HL-60 (cell line): ENCODE measurements around the gene INSRR.
A peak's percentile ranks its signal among the peaks of the same experiment; 100 is the strongest.

Experiments used
- DNase-seq, 2 experiments: peaks; one replicate each; pipeline ENCODE4 v3.0.0-alpha.2; 2010 to 2020; ENCODE audit warnings: low read depth in 1 of 2, low spot score in 1 of 2
- H3K27ac ChIP-seq: fragments of 250-450 bp; sonication (Bioruptor Pico); replicated peaks from 2 replicates; pipeline ENCODE4 v1.5.1; 2020; ENCODE audit warnings: mild to moderate bottlenecking, moderate library complexity
- H3K27me3 ChIP-seq: fragments of 250-450 bp; sonication (Bioruptor Pico); 2 replicates; pipeline ENCODE4 v1.5.1; 2021; ENCODE audit warnings: mild to moderate bottlenecking, moderate library complexity; ENCODE audit not compliant: insufficient read depth, poor library complexity, severe bottlenecking
- H3K4me3 ChIP-seq: replicated peaks from 2 replicates; pipeline ENCODE4 v1.5.1; 2011; ENCODE audit warnings: mild to moderate bottlenecking, control low read depth, low read length; ENCODE audit not compliant: insufficient read depth
- GABPA ChIP-seq: IDR thresholded peaks from 2 replicates; pipeline ENCODE4 v1.6.1; 2012; ENCODE audit warnings: low read depth
- POLR2AphosphoS5 ChIP-seq: IDR thresholded peaks from 2 replicates; pipeline ENCODE4 v1.6.1; 2012; ENCODE audit warnings: low read depth
- SPI1 ChIP-seq: IDR thresholded peaks from 2 replicates; pipeline ENCODE4 v1.6.1; 2012; ENCODE audit warnings: low read depth, mild to moderate bottlenecking, borderline replicate concordance
- TF ChIP-seq, protein P1 (sequence below): IDR thresholded peaks from one replicate; pipeline ENCODE4 v1.5.1; 2011; ENCODE audit warnings: low read length, control low read depth, inconsistent platforms; ENCODE audit not compliant: insufficient read depth
- TF ChIP-seq, protein P2 (sequence below): IDR thresholded peaks from 2 replicates; pipeline ENCODE4 v1.6.1; 2012; ENCODE audit warnings: low read depth; ENCODE audit not compliant: insufficient replicate concordance

INSRR gene

DNA sequence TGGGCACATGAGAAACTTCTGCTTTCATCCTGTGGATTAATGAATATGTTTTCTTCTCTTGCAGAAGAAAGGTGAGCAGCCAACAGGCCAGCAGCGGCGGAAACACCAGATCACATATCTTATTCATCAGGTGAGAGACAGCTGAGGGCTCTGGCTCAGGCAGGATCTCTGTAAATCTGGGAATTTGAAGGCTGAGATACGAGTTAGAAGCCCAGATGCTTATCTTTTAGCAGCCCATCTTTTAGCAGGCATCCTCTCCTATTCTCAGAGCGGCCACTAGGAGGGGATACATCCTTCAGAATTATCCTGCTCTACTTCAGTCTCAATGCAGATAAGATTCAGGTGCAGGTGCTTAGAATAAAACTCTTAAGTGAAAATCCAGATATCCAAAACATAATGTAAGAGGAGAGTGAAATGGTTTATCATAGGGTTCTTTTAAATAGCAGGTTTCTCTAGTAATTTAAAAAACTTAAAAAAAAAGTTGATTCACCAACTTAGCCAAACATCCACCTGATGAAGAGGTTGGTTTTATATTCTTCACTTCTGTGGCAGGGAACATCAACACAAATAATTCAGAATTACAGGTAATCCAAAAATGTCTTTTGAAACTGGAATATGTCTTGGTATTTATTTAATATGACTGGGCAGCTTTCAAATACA lies 61.6 kb downstream of the INSRR start:
- peak in 1 of 2 experiments; percentile 56 for DNase-seq
- Histone ChIP-seq H3K27ac (no peak overlapping the region), H3K4me3 (no peak overlapping the region), H3K27me3 (no peaks in the 10 kb centered on the region)
- TF ChIP-seq, protein P1, sequence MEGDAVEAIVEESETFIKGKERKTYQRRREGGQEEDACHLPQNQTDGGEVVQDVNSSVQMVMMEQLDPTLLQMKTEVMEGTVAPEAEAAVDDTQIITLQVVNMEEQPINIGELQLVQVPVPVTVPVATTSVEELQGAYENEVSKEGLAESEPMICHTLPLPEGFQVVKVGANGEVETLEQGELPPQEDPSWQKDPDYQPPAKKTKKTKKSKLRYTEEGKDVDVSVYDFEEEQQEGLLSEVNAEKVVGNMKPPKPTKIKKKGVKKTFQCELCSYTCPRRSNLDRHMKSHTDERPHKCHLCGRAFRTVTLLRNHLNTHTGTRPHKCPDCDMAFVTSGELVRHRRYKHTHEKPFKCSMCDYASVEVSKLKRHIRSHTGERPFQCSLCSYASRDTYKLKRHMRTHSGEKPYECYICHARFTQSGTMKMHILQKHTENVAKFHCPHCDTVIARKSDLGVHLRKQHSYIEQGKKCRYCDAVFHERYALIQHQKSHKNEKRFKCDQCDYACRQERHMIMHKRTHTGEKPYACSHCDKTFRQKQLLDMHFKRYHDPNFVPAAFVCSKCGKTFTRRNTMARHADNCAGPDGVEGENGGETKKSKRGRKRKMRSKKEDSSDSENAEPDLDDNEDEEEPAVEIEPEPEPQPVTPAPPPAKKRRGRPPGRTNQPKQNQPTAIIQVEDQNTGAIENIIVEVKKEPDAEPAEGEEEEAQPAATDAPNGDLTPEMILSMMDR = peak; percentile 82
- TF ChIP-seq POLR2AphosphoS5 (no peak), GABPA (no peak)
- TF ChIP-seq, protein P2, sequence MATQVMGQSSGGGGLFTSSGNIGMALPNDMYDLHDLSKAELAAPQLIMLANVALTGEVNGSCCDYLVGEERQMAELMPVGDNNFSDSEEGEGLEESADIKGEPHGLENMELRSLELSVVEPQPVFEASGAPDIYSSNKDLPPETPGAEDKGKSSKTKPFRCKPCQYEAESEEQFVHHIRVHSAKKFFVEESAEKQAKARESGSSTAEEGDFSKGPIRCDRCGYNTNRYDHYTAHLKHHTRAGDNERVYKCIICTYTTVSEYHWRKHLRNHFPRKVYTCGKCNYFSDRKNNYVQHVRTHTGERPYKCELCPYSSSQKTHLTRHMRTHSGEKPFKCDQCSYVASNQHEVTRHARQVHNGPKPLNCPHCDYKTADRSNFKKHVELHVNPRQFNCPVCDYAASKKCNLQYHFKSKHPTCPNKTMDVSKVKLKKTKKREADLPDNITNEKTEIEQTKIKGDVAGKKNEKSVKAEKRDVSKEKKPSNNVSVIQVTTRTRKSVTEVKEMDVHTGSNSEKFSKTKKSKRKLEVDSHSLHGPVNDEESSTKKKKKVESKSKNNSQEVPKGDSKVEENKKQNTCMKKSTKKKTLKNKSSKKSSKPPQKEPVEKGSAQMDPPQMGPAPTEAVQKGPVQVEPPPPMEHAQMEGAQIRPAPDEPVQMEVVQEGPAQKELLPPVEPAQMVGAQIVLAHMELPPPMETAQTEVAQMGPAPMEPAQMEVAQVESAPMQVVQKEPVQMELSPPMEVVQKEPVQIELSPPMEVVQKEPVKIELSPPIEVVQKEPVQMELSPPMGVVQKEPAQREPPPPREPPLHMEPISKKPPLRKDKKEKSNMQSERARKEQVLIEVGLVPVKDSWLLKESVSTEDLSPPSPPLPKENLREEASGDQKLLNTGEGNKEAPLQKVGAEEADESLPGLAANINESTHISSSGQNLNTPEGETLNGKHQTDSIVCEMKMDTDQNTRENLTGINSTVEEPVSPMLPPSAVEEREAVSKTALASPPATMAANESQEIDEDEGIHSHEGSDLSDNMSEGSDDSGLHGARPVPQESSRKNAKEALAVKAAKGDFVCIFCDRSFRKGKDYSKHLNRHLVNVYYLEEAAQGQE = no peak

DNA sequence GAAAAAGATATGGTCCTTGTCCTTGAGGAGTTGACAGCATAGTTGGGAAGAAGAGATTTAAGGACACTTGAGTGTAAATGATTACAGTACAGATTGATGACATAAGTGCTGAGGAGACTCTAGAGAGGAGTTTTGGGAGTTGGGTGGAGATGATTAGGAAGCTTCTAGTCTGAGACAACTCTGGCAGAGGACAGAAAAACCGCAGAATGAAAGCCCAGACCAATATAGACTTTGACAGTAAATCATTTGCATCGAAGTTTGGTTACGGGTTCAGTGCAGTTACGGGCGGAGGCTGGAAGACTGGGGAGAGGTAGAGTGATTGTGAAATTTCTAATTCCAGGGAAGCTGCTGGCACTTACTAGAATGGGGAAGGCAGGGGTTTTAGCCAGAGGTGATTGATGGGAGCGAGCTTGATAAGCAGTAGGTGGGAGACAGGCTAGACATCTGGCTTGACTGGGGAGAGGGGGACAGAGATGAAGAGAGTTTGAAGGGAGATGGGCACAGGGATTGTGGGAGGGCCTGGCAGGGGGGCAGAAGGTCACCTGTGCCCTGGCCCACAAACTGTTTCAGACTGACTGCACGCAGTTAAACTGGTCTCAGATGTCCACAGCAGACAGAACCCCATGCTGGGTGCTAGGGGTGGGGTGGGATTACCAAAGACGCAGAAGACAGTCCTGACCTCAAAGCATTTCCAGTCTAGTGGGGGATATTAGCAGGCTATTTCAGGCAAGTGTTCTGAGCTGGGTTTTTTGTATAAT lies 62.4 kb downstream of the INSRR start:
- DNase-seq = no peak

DNA sequence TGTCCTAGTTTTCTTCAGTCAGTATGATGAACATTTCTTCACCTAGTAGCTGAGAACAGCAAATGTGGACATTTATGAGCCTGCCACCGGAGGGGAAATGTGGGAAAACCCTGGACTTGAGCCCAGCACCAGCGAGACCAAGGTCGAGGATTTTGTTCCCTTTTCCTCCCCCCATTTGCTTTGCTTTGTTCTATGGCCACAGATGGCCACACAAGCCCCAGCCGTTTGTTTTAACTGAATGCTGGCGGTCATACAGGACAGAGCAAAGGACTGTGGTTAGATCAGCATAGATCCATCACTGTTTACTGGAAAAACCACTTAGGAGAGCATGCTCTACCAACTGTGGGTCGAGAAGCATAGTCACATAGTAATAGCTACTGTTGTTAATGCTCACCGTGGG lies 63.1 kb downstream of the INSRR start:
- no peak for DNase-seq
- Histone ChIP-seq H3K27me3 (no peaks in the 10 kb centered on the region), H3K4me3 (no peak overlapping the region), H3K27ac (no peak overlapping the region)
- TF ChIP-seq POLR2AphosphoS5 = no peak
- no peak for TF ChIP-seq SPI1

More for the DNA sequence above, 62.4 kb downstream of the INSRR start:
- Histone ChIP-seq H3K27ac (no peak overlapping the region), H3K27me3 (no peaks in the 10 kb centered on the region), H3K4me3 (no peak overlapping the region)
- no peak for TF ChIP-seq SPI1
- TF ChIP-seq, protein P2 = no peak
- TF ChIP-seq GABPA = no peak
- TF ChIP-seq POLR2AphosphoS5 = no peak
- TF ChIP-seq, protein P1 = no peak

DNA sequence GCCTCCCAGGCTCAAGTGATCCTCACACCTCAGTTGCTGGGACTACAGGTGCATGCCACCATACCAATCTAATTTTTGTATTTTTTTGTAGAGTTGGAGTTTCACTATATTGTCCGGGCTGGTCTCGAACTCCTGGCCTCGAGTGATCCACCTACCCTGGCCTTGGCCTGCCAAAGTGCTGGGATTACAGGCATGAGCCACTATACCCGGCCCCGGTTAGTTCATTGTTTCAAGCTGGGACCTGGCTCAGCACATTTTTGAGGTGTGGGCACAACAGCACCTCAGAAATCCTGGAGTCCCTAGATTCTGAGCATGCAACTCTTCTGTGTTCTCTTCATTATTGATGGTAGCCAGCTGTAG lies 63.6 kb downstream of the INSRR start:
- H3K27me3 ChIP-seq = no peaks in the 10 kb centered on the region
- TF ChIP-seq, protein P2 = no peak
- TF ChIP-seq POLR2AphosphoS5 = no peak
- no peak for TF ChIP-seq SPI1
- TF ChIP-seq, protein P1 = no peak
- TF ChIP-seq GABPA = no peak
- DNase-seq = no peak
- H3K27ac ChIP-seq = no peak overlapping the region
- no peak overlapping the region for H3K4me3 ChIP-seq
